Natural killer cell (primary cell): ENCODE results near the gene NUMBL. TPM values are rescaled to one million over a fixed set of nuclear protein-coding genes. Genes with fewer than 3 reads are reported as not detected.
A peak's percentile ranks its signal among the peaks of the same experiment; 100 is the strongest.

ENCODE experiments used
- ATAC-seq, 3 donors: fragments of 150-1000 bp in 2 of 3; fragments of 200-7000 bp in 1 of 3; cut with Tn5 transposase; 1 replicate in 1 of 3; 2 replicates in 2 of 3; pipeline ENCODE4 v1.10.0; 2021; ENCODE audit warnings: mild to moderate bottlenecking in 2 of 3, moderate library complexity in 2 of 3
- DNase-seq, 2 donors: peaks; one replicate each; pipeline versions ENCODE4 v3.0.0 to v3.0.0-alpha.2; 2013 to 2021; ENCODE audit warnings: mixed read lengths in 1 of 2
- H3K27ac ChIP-seq: one replicate; pipeline ENCODE4 v1.5.1; 2013; ENCODE audit warnings: mild to moderate bottlenecking, low read length
- H3K27me3 ChIP-seq: one replicate; pipeline ENCODE4 v1.6.1; 2013; ENCODE audit warnings: low read length; ENCODE audit not compliant: control insufficient read depth, insufficient read depth
- H3K36me3 ChIP-seq: one replicate; pipeline ENCODE4 v1.6.1; 2013; ENCODE audit warnings: low read length; ENCODE audit not compliant: control insufficient read depth, insufficient read depth
- H3K4me1 ChIP-seq: one replicate; pipeline ENCODE4 v1.6.1; 2013; ENCODE audit warnings: low read length; ENCODE audit not compliant: control insufficient read depth, insufficient read depth
- H3K4me3 ChIP-seq: one replicate; pipeline ENCODE4 v1.5.1; 2013; ENCODE audit warnings: low read length
- H3K9me3 ChIP-seq: one replicate; pipeline ENCODE4 v1.6.1; 2013; ENCODE audit warnings: low read length; ENCODE audit not compliant: control insufficient read depth, insufficient read depth
- H3K27ac Mint-ChIP-seq, 2 donors: one replicate each; pipeline ENCODE4 v1.8.0; 2022; ENCODE audit warnings: mild to moderate bottlenecking in 2 of 2, mixed read lengths in 2 of 2, moderate library complexity in 1 of 2
- H3K27me3 Mint-ChIP-seq, 2 donors: one replicate each; pipeline ENCODE4 v1.8.0; 2022; ENCODE audit warnings: low read depth in 2 of 2, mixed read lengths in 2 of 2
- H3K36me3 Mint-ChIP-seq: one replicate; pipeline ENCODE4 v1.8.0; 2022; ENCODE audit warnings: mixed read lengths
- H3K4me1 Mint-ChIP-seq, 2 donors: one replicate each; pipeline ENCODE4 v1.8.0; 2022; ENCODE audit warnings: mixed read lengths in 2 of 2
- H3K4me3 Mint-ChIP-seq: one replicate; pipeline ENCODE4 v1.8.0; 2022; ENCODE audit warnings: mild to moderate bottlenecking, moderate library complexity, mixed read lengths
- H3K9me3 Mint-ChIP-seq, 2 donors: one replicate each; pipeline ENCODE4 v1.8.0; 2022; ENCODE audit warnings: mixed read lengths in 2 of 2
- WGBS: methylation state at CpG from one replicate; pipeline ENCODE4 v1.1.7; 2013; ENCODE audit warnings: missing lambda C conversion rate; ENCODE audit not compliant: insufficient coverage; 5-methylcytosine and 5-hydroxymethylcytosine counted together
- intact Hi-C: fragments of 100-400 bp; cut with micrococcal nuclease; formaldehyde crosslinking; loops from one replicate; pipeline ENCODE4 v1.14.2; 2022
- total RNA-seq, 4 donors: library from RNA; stranded (reverse); fragments of 120-200 nt in 1 of 4; gene quantifications; one replicate each; pipeline versions ENCODE4 v1.2.3 to v1.2.4, GENCODE V29; 2013 to 2022
- TF ChIP-seq, protein P1 (sequence below): fragments of 200-600 bp; IDR thresholded peaks from one replicate; pipeline ENCODE4 v1.8.0; 2022; ENCODE audit warnings: antibody characterized with exemption

Gene NUMBL
- total RNA-seq, 3 donors from 2014 or later (not counting 1 experiment from before 2014, with no cell fraction given): 9.9 to 19.5 (median 10.2) TPM

DNA sequence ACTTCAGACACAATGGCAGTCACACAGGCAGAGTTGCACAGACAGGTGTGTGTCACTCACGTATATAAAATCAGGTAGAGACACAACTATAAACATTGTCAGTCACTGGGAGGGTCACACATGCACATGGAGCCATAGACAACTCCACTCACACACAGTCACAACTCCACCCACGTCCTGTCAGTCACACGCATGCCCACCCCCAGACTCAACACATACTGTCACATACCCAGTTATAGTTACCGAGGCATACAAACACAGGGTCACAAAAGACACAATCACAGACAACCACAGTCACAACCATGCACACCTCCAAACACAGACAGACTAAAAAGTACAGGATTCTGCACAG is 1.5 kb downstream of the NUMBL start:
- no peaks in the 10 kb centered on the region for H3K9me3 Mint-ChIP-seq
- no peak overlapping the region for H3K27ac Mint-ChIP-seq
- H3K4me1 Mint-ChIP-seq: peaks cover 0 to 28% of the 10 kb centered on the region in 2 donors
- Histone ChIP-seq H3K36me3 (no peaks in the 10 kb centered on the region), H3K27ac (no peak overlapping the region), H3K4me1 (peaks cover 45% of the 10 kb centered on the region), H3K4me3 (no peak overlapping the region), H3K9me3 (no peaks in the 10 kb centered on the region), H3K27me3 (no peaks in the 10 kb centered on the region)
- TF ChIP-seq, protein P1, sequence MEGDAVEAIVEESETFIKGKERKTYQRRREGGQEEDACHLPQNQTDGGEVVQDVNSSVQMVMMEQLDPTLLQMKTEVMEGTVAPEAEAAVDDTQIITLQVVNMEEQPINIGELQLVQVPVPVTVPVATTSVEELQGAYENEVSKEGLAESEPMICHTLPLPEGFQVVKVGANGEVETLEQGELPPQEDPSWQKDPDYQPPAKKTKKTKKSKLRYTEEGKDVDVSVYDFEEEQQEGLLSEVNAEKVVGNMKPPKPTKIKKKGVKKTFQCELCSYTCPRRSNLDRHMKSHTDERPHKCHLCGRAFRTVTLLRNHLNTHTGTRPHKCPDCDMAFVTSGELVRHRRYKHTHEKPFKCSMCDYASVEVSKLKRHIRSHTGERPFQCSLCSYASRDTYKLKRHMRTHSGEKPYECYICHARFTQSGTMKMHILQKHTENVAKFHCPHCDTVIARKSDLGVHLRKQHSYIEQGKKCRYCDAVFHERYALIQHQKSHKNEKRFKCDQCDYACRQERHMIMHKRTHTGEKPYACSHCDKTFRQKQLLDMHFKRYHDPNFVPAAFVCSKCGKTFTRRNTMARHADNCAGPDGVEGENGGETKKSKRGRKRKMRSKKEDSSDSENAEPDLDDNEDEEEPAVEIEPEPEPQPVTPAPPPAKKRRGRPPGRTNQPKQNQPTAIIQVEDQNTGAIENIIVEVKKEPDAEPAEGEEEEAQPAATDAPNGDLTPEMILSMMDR: no peak
- H3K4me3 Mint-ChIP-seq: no peak overlapping the region
- ATAC-seq (no peak), DNase-seq (no peak)
- no peaks in the 10 kb centered on the region for H3K36me3 Mint-ChIP-seq
- no peaks in the 10 kb centered on the region for H3K27me3 Mint-ChIP-seq
- WGBS: 72% methylated on average over 4 of the region's 4 CpGs
- intact Hi-C loops: loop anchor here (5.0 kb wide), 2 partner anchors 88 to 638 kb away; partner anchors contain the start of genes MIA and RAB4B

GRCh38 chr19:40688309-40688708 is 2.1 kb downstream of the NUMBL start:
- Mint-ChIP-seq H3K36me3 (no peaks in the 10 kb centered on the region), H3K4me1 (peaks cover 0 to 28% of the 10 kb centered on the region in 2 donors), H3K27me3 (no peaks in the 10 kb centered on the region), H3K27ac (no peak overlapping the region), H3K4me3 (no peak overlapping the region), H3K9me3 (no peaks in the 10 kb centered on the region)
- Histone ChIP-seq H3K9me3 (no peaks in the 10 kb centered on the region), H3K27ac (peak overlapping the region; percentile 64), H3K36me3 (no peaks in the 10 kb centered on the region), H3K4me3 (no peak overlapping the region), H3K4me1 (peaks cover 45% of the 10 kb centered on the region), H3K27me3 (no peaks in the 10 kb centered on the region)
- DNase-seq (no peak), ATAC-seq (no peak)
- intact Hi-C loops: loop anchor here (5.0 kb wide), 2 partner anchors 89 to 639 kb away; partner anchors contain the start of genes MIA and RAB4B
- WGBS: 85% methylated on average over 1 of the region's 1 CpG
- TF ChIP-seq, protein P1: no peak

DNA sequence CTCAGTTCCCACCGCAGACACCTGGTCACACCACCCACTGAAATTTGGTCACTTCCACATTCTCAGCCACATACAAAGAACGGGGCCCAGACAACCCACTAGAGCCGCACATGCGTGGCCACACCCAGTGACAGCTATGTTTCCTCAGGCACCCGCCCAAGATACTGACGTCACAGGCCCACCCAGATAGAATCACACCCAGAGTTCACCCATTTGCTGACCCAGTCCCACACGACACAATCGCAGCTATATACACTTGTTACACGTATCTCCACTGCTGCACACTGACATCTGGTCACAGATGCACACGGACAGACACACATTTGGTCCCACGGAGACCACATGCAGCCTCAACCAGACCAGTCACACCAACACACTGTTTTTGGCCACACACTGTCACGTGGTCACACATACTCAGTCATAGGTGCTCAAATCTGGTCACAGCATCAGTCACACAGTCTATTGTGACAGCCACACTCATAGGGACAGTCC is 2.9 kb downstream of the NUMBL start:
- H3K4me1 Mint-ChIP-seq: peaks cover 0 to 28% of the 10 kb centered on the region in 2 donors
- WGBS: 50% methylated on average over 12 of the region's 12 CpGs
- H3K9me3 Mint-ChIP-seq: no peaks in the 10 kb centered on the region
- H3K36me3 Mint-ChIP-seq: no peaks in the 10 kb centered on the region
- DNase-seq (peak; percentile 65 to 84), ATAC-seq (peak; percentile 64 to 73 (median 70))
- Histone ChIP-seq H3K36me3 (no peaks in the 10 kb centered on the region), H3K9me3 (no peaks in the 10 kb centered on the region), H3K4me3 (no peak overlapping the region), H3K4me1 (peaks cover 45% of the 10 kb centered on the region), H3K27me3 (no peaks in the 10 kb centered on the region), H3K27ac (peak overlapping the region; percentile 64)
- no peak overlapping the region for H3K27ac Mint-ChIP-seq
- H3K4me3 Mint-ChIP-seq: no peak overlapping the region
- TF ChIP-seq, protein P1: no peak
- intact Hi-C loops: loop anchor here (1.0 to 5.0 kb wide), 6 partner anchors 14 to 640 kb away; partner anchors contain the start of genes MIA and RAB4B
- H3K27me3 Mint-ChIP-seq: no peaks in the 10 kb centered on the region
